Keratinocyte (primary cell): ENCODE measurements around the gene SLC12A6. TPM values are rescaled to one million over a fixed set of nuclear protein-coding genes. Genes with fewer than 3 reads are reported as not detected.

ENCODE experiments used
- DNase-seq: peaks from one replicate; pipeline ENCODE4 v3.0.0-alpha.2; 2011; ENCODE audit warnings: low read depth, missing footprints, low spot score
- FAIRE-seq: peaks from 2 replicates; lab custom pipeline; 2011; peaks lifted over from hg19 to GRCh38; lab: Jason Lieb, UNC
- H2AFZ ChIP-seq: 2 replicates; pipeline ENCODE4 v1.6.0; 2012; ENCODE audit warnings: low read length, control low read depth, inconsistent platforms; ENCODE audit not compliant: control insufficient read depth
- H3K27ac ChIP-seq: 2 replicates; pipeline ENCODE4 v1.5.1; 2011; ENCODE audit warnings: low read length; ENCODE audit not compliant: control insufficient read depth, insufficient read depth
- H3K27me3 ChIP-seq: 3 replicates; pipeline ENCODE4 v1.6.0; 2011; ENCODE audit warnings: low read length; ENCODE audit not compliant: control insufficient read depth, insufficient read depth; ENCODE audit errors: extremely low read depth
- H3K36me3 ChIP-seq, 2 experiments: 2 replicates in 1 of 2; 3 replicates in 1 of 2; pipeline ENCODE4 v1.5.1; 2011; ENCODE audit warnings: low read length in 2 of 2, mild to moderate bottlenecking in 1 of 2; ENCODE audit not compliant: control insufficient read depth in 2 of 2, insufficient read depth in 2 of 2; ENCODE audit errors: extremely low read depth in 1 of 2
- H3K4me1 ChIP-seq: 3 replicates; pipeline ENCODE4 v1.5.1; 2011; ENCODE audit warnings: low read length; ENCODE audit not compliant: control insufficient read depth, insufficient read depth; ENCODE audit errors: extremely low read depth
- H3K4me2 ChIP-seq: 3 replicates; pipeline ENCODE4 v1.6.0; 2011; ENCODE audit warnings: low read depth, low read length; ENCODE audit not compliant: control insufficient read depth, insufficient read depth; ENCODE audit errors: extremely low read depth
- H3K4me3 ChIP-seq, 3 experiments: fragments of 200-600 bp in 1 of 3; sonication (generic) in 1 of 3; 2 replicates in 2 of 3; 3 replicates in 1 of 3; pipeline ENCODE4 v1.5.1; 2011 to 2016; ENCODE audit warnings: low read length in 3 of 3, mild to moderate bottlenecking in 3 of 3, control low read depth in 2 of 3, inconsistent platforms in 1 of 3, low read depth in 1 of 3, mixed read lengths in 1 of 3, mixed run types in 1 of 3, moderate library complexity in 1 of 3; ENCODE audit not compliant: control insufficient read depth in 2 of 3, insufficient read depth in 2 of 3; ENCODE audit errors: extremely low read depth in 1 of 3
- H3K79me2 ChIP-seq: 2 replicates; pipeline ENCODE4 v1.6.0; 2012; ENCODE audit warnings: low read length; ENCODE audit not compliant: control insufficient read depth, insufficient read depth
- H3K9ac ChIP-seq: 3 replicates; pipeline ENCODE4 v1.6.0; 2011; ENCODE audit warnings: low read length; ENCODE audit not compliant: control insufficient read depth, insufficient read depth; ENCODE audit errors: extremely low read depth
- H3K9me1 ChIP-seq: 3 replicates; pipeline ENCODE4 v1.6.0; 2011; ENCODE audit warnings: low read length; ENCODE audit not compliant: control insufficient read depth, insufficient read depth; ENCODE audit errors: extremely low read depth
- H3K9me3 ChIP-seq: 2 replicates; pipeline ENCODE4 v1.5.1; 2012; ENCODE audit warnings: low read depth, low read length; ENCODE audit not compliant: control insufficient read depth
- H4K20me1 ChIP-seq: 3 replicates; pipeline ENCODE4 v1.6.0; 2011; ENCODE audit warnings: low read length; ENCODE audit not compliant: control insufficient read depth, insufficient read depth; ENCODE audit errors: extremely low read depth
- EZH2 ChIP-seq: IDR thresholded peaks from one replicate; pipeline ENCODE4 v1.6.1; 2012; ENCODE audit warnings: inconsistent platforms, mild to moderate bottlenecking, low read length, moderate library complexity
- dilution Hi-C: fragments of 300-500 bp; cut with MboI; formaldehyde crosslinking; loops from one replicate; pipeline ENCODE4 v1.7.0; 2020; ENCODE audit warnings: low sequenced_read_pairs; ENCODE audit not compliant: extremely low pct_ligation_motif_present
- polyA plus RNA-seq, 5 experiments: library from polyadenylated mRNA; depleted of rRNA in 3 of 5; stranded (reverse) in 3 of 5; stranded (forward) in 1 of 5; unstranded in 1 of 5; fragments of >200 nt; gene quantifications; 1 replicate in 1 of 5; 2 replicates in 3 of 5; 3 replicates in 1 of 5; pipeline versions ENCODE4 v1.2.1 to v1.2.3, GENCODE V29; 2011 to 2012; ENCODE audit warnings: missing spikeins in 2 of 5, low read depth in 1 of 5, low replicate concordance in 1 of 5
- TF ChIP-seq, protein P1 (sequence below), 3 experiments: IDR thresholded peaks in 1 of 3; conservative IDR thresholded peaks in 1 of 3; optimal IDR thresholded peaks in 1 of 3; 2 replicates in 2 of 3; 3 replicates in 1 of 3; pipeline versions ENCODE3 to v1.5.1; 2011; ENCODE audit warnings: low read length in 3 of 3, mild to moderate bottlenecking in 3 of 3, moderate library complexity in 2 of 3, control low read depth in 1 of 3, inconsistent platforms in 1 of 3; ENCODE audit not compliant: insufficient read depth in 2 of 3; ENCODE audit errors: extremely low read depth in 1 of 3

Gene SLC12A6
- polyA plus RNA-seq, 1 donor (not counting 4 experiments of a cell fraction or from before 2014, with no cell fraction given): 24.3 TPM

DNA sequence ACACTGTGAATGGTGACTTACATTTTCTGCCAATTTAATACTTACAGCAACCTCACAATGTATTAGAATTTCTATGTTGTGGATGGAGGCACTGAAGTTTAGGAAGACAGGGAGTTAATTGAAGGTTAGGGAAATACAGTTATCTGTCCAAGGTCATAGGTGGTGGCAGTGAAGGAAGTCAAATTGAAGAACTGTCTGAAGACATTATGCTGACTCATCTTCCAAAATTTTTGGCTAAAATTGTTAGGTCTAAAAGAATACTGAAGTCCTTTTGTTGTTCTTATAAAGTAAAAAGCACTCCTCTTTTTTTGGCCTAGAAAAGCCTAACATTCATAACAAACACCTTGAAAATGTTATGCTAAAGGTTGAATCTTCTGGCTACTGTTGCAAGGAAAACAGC lies 85.0 kb downstream of the SLC12A6 start:
- DNase-seq (no peak), FAIRE-seq (no peak)
- no peak overlapping the region for H3K4me3 ChIP-seq
- H3K27ac ChIP-seq: no peak overlapping the region
- TF ChIP-seq EZH2: no peak
- TF ChIP-seq, protein P1, sequence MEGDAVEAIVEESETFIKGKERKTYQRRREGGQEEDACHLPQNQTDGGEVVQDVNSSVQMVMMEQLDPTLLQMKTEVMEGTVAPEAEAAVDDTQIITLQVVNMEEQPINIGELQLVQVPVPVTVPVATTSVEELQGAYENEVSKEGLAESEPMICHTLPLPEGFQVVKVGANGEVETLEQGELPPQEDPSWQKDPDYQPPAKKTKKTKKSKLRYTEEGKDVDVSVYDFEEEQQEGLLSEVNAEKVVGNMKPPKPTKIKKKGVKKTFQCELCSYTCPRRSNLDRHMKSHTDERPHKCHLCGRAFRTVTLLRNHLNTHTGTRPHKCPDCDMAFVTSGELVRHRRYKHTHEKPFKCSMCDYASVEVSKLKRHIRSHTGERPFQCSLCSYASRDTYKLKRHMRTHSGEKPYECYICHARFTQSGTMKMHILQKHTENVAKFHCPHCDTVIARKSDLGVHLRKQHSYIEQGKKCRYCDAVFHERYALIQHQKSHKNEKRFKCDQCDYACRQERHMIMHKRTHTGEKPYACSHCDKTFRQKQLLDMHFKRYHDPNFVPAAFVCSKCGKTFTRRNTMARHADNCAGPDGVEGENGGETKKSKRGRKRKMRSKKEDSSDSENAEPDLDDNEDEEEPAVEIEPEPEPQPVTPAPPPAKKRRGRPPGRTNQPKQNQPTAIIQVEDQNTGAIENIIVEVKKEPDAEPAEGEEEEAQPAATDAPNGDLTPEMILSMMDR (optimal IDR thresholded peaks at IDR 0.05 in 1 of 3, IDR thresholded peaks at IDR 0.05 in 1 of 3, conservative IDR thresholded peaks at IDR 0.05 in 1 of 3; ENCODE audit: extremely low read depth in 1 of 3, insufficient read depth in 2 of 3, low read length in 3 of 3): no peak
- no peak overlapping the region for H2AFZ ChIP-seq
- no peaks in the 10 kb centered on the region for H3K9me1 ChIP-seq
- no peaks in the 10 kb centered on the region for H3K9me3 ChIP-seq
- H3K4me1 ChIP-seq: no peaks in the 10 kb centered on the region
- dilution Hi-C loops: no loop called here
- H3K9ac ChIP-seq: no peak overlapping the region
- no peaks in the 10 kb centered on the region for H3K79me2 ChIP-seq
- H3K36me3 ChIP-seq: peaks cover 2 to 6% of the 10 kb centered on the region in 2 experiments
- no peaks in the 10 kb centered on the region for H4K20me1 ChIP-seq
- H3K27me3 ChIP-seq: no peaks in the 10 kb centered on the region
- H3K4me2 ChIP-seq: no peak overlapping the region

DNA sequence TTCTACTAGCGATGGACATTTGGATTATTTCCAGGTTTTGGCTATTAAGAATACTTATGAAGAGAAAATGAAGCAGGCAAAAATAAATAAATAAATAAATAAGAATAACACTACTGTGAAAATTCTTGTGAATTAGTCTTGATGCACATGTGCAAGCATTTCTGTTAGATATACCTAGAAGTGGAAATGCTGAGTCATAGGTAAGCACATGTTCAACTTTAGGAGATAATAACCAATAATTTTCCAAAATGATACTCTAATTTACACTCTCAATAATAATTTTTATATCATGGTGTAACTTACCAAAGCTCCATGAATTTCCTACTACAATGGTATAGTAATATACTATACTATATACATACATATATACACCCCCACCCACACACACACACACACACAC lies 89.4 kb downstream of the SLC12A6 start:
- DNase-seq: no peak
- no peaks in the 10 kb centered on the region for H3K9me1 ChIP-seq

More for the DNA sequence above, 89.4 kb downstream of the SLC12A6 start:
- no peak overlapping the region for H3K4me3 ChIP-seq
- H3K79me2 ChIP-seq: no peaks in the 10 kb centered on the region
- peaks cover 7% of the 10 kb centered on the region for H3K4me1 ChIP-seq
- H3K9ac ChIP-seq: no peak overlapping the region
- no peak for FAIRE-seq
- no peaks in the 10 kb centered on the region for H4K20me1 ChIP-seq
- H3K27ac ChIP-seq: no peak overlapping the region
- no peaks in the 10 kb centered on the region for H3K9me3 ChIP-seq
- dilution Hi-C loops: no loop called here
- no peaks in the 10 kb centered on the region for H3K27me3 ChIP-seq
- peaks cover 2 to 6% of the 10 kb centered on the region in 2 experiments for H3K36me3 ChIP-seq
- no peak overlapping the region for H3K4me2 ChIP-seq
- TF ChIP-seq EZH2: no peak
- TF ChIP-seq, protein P1 (optimal IDR thresholded peaks at IDR 0.05 in 1 of 3, IDR thresholded peaks at IDR 0.05 in 1 of 3, conservative IDR thresholded peaks at IDR 0.05 in 1 of 3; ENCODE audit: extremely low read depth in 1 of 3, insufficient read depth in 2 of 3, low read length in 3 of 3): no peak
- no peak overlapping the region for H2AFZ ChIP-seq
